GM06990 (cell line): Measurements from ENCODE around the gene ARF1.

Experiments
- DNase-seq: peaks from one replicate; pipeline ENCODE4 v3.0.0-alpha.2; 2011; ENCODE audit not compliant: insufficient read length; ENCODE audit errors: extremely low read depth
- H3K27me3 ChIP-seq: replicated peaks from 2 replicates; pipeline ENCODE4 v1.6.0; 2011; ENCODE audit warnings: low read length; ENCODE audit not compliant: control insufficient read depth, insufficient read depth
- H3K36me3 ChIP-seq: 2 replicates; pipeline ENCODE4 v1.5.1; 2011; ENCODE audit warnings: low read length; ENCODE audit not compliant: control insufficient read depth, insufficient read depth
- H3K4me3 ChIP-seq: replicated peaks from 2 replicates; pipeline ENCODE4 v1.5.1; 2011; ENCODE audit warnings: low read depth, mild to moderate bottlenecking, control low read depth, low read length
- CTCF ChIP-seq: IDR thresholded peaks from 2 replicates; pipeline ENCODE4 v1.5.1; 2011; ENCODE audit warnings: low read length, control low read depth, mild to moderate bottlenecking, inconsistent platforms; ENCODE audit not compliant: insufficient read depth, poor library complexity, severe bottlenecking

ARF1 gene

GRCh38 chr1:228082214-228082917 is at the start of gene ARF1:
Gene ARF1, plus strand, starts transcription at chr1:228082708. Its CDS starts 14,407 bp downstream, at chr1:228097115.
- Histone ChIP-seq H3K36me3 (peaks cover under 1% of the 10 kb centered on the region; the same call in 1 of the 2 replicates), H3K27me3 (no peaks in the 10 kb centered on the region), H3K4me3 (peak within 1 kb of the TSS; percentile 99)
- no peak for TF ChIP-seq CTCF
- peak; percentile 97 for DNase-seq

- DNase-seq = no peak
- TF ChIP-seq CTCF = no peak
- H3K36me3 ChIP-seq = no peaks in the 10 kb centered on the region
- no peak overlapping the region for H3K4me3 ChIP-seq
- no peaks in the 10 kb centered on the region; the same call in 1 of the 2 replicates for H3K27me3 ChIP-seq
These were observed 49.1 kb upstream of the ARF1 start for GRCh38 chr1:228033376-228033775.

- no peak for DNase-seq
- Histone ChIP-seq H3K4me3 (no peak overlapping the region), H3K27me3 (peaks cover 2% of the 10 kb centered on the region; the same call in 1 of the 2 replicates), H3K36me3 (no peaks in the 10 kb centered on the region)
- TF ChIP-seq CTCF = no peak
These were observed 47.3 kb upstream of the ARF1 start for GRCh38 chr1:228034954-228035837.

- Histone ChIP-seq H3K27me3 (peaks cover 2% of the 10 kb centered on the region; the same call in 1 of the 2 replicates), H3K36me3 (no peaks in the 10 kb centered on the region), H3K4me3 (no peak overlapping the region)
- no peak for TF ChIP-seq CTCF
- DNase-seq = no peak
These were observed 46.7 kb upstream of the ARF1 start for GRCh38 chr1:228035844-228036243.

GRCh38 chr1:228036701-228037231 is 45.7 kb upstream of the ARF1 start:
- H3K36me3 ChIP-seq = no peaks in the 10 kb centered on the region
- DNase-seq = no peak
- H3K27me3 ChIP-seq = peaks cover 2% of the 10 kb centered on the region; the same call in 1 of the 2 replicates
- TF ChIP-seq CTCF = no peak
- no peak overlapping the region for H3K4me3 ChIP-seq
